Esophagus squamous epithelium (tissue), 4 donors: ENCODE data around the gene TMEM175.

ENCODE experiments used
- POLR2A ChIP-seq, 4 donors: fragments of 450-650 bp; IDR thresholded peaks; one replicate each; pipeline ENCODE4 v1.6.1; 2017; ENCODE audit warnings: antibody characterized with exemption in 4 of 4, mild to moderate bottlenecking in 4 of 4, moderate library complexity in 3 of 4
- TF ChIP-seq, protein P1 (sequence below), 6 experiments: fragments of 450-650 bp in 4 of 6; fragments of 200-600 bp in 2 of 6; sonication (generic) in 2 of 6; IDR thresholded peaks; one replicate each; pipeline ENCODE4 v1.5.1; 2016 to 2019; ENCODE audit warnings: antibody characterized with exemption in 6 of 6, mild to moderate bottlenecking in 4 of 6, moderate library complexity in 4 of 6

DNA sequence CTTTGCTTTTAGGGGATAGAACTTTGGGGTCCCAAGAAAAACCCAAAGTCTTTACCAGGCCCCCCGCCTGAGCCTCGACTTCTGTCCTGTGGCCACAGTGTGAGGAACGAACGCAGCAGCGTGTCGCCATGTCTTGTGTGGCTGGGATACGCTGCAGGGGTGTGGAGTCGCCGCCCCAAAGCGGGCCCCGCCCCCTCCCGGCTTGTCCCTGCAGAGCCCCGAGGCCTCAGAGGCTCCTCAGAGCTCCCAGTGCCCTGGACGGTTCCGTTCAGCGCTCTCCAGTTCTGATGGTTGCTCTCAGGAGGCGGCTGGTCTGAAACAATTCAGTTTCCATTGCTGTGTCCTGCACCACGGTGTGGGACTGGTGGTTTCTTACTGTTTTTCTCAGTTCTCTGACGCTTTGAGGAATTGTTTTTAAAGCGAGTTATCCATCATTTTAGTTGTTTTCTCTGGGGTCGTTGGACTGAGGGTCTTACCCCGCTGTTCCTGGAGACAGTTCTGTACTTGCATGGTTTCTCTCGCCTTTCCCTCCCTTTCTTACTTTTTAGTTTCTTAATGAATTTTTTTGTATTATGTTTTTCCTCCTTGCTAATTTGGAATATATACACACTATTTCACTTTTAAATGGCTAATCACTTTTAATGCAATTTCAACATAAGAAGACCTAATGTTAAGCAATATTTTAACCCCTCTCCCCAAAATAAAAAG is 53.0 kb downstream of the TMEM175 start:
- TF ChIP-seq, protein P1, sequence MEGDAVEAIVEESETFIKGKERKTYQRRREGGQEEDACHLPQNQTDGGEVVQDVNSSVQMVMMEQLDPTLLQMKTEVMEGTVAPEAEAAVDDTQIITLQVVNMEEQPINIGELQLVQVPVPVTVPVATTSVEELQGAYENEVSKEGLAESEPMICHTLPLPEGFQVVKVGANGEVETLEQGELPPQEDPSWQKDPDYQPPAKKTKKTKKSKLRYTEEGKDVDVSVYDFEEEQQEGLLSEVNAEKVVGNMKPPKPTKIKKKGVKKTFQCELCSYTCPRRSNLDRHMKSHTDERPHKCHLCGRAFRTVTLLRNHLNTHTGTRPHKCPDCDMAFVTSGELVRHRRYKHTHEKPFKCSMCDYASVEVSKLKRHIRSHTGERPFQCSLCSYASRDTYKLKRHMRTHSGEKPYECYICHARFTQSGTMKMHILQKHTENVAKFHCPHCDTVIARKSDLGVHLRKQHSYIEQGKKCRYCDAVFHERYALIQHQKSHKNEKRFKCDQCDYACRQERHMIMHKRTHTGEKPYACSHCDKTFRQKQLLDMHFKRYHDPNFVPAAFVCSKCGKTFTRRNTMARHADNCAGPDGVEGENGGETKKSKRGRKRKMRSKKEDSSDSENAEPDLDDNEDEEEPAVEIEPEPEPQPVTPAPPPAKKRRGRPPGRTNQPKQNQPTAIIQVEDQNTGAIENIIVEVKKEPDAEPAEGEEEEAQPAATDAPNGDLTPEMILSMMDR (IDR thresholded peaks at IDR 0.05): peak in 3 of 6 experiments; percentile 5 to 15 (median 13)
- TF ChIP-seq POLR2A (IDR thresholded peaks at IDR 0.05): no peak
